GM19023 (cell line): ENCODE measurements around the gene PKD2L1.
A peak's percentile ranks its signal among the peaks of the same experiment; 100 is the strongest.

ENCODE experiments used
- ATAC-seq: cut with Tn5 transposase; IDR thresholded peaks from one replicate; pipeline ENCODE4 v1.9.1; 2021; ENCODE audit warnings: mild to moderate bottlenecking, moderate library complexity; ENCODE audit not compliant: unreplicated experiment

The PKD2L1 gene

GRCh38 chr10:100356067-100357017 is 26.3 kb upstream of the PKD2L1 start:
- no peak for ATAC-seq

GRCh38 chr10:100355086-100355485 is 25.1 kb upstream of the PKD2L1 start:
- no peak for ATAC-seq

- ATAC-seq, result no peak
Measured at GRCh38 chr10:100353770-100354485, 23.9 kb upstream of the PKD2L1 start.

- ATAC-seq, result no peak
Measured at GRCh38 chr10:100350914-100351485, 21.0 kb upstream of the PKD2L1 start.

- no peak for ATAC-seq
Measured at GRCh38 chr10:100349672-100350071, 19.6 kb upstream of the PKD2L1 start.

DNA sequence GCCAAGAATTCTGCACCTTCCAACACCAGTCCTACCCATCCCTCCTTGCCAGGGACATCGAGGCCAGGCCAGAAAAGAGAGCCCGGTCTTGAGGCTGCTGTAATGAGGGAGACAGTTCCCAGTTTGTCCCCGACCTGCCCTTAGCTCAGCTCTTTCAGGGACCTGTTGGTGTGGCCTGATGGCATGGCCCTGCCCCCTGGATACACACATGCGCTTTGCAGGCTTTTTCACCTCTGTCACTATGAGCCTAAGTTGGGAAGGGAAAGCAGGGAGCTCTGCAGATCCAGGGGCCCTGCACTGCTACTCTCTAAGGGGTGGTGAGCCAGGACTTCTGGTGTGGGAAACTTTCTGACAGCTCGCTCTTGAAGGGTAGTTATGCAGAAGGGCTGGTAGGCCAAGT is 19.1 kb upstream of the PKD2L1 start:
- ATAC-seq, result no peak

- no peak for ATAC-seq
Measured at GRCh38 chr10:100348389-100348927, 18.4 kb upstream of the PKD2L1 start.

- ATAC-seq, result peak; percentile 6
Measured at GRCh38 chr10:100347568-100348195, 17.7 kb upstream of the PKD2L1 start.

DNA sequence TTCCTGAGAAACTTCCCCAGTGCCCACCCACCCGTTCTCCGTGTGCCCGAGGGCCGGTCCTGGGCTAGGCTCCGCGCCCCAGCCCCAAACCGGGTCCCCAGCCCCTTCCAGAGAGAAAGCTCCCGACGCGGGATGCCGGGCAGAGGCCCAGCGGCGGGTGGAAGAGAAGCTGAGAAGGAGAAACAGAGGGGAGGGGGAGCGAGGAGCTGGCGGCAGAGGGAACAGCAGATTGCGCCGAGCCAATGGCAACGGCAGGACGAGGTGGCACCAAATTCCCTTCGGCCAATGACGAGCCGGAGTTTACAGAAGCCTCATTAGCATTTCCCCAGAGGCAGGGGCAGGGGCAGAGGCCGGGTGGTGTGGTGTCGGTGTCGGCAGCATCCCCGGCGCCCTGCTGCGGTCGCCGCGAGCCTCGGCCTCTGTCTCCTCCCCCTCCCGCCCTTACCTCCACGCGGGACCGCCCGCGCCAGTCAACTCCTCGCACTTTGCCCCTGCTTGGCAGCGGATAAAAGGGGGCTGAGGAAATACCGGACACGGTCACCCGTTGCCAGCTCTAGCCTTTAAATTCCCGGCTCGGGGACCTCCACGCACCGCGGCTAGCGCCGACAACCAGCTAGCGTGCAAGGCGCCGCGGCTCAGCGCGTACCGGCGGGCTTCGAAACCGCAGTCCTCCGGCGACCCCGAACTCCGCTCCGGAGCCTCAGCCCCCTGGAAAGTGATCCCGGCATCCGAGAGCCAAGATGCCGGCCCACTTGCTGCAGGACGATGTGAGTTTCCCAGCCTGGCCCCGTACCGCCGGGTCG is 16.9 kb upstream of the PKD2L1 start, which contains the start of gene SCD:
Gene SCD (plus strand): TSS at position 469 of the 803 bp plus-strand sequence. CDS start 272 bp downstream, at position 741.
- peak; percentile 90 for ATAC-seq

- peak; percentile 62 for ATAC-seq
Measured at GRCh38 chr10:100346351-100346764, 16.3 kb upstream of the PKD2L1 start.

GRCh38 chr10:100345570-100346330 is 15.7 kb upstream of the PKD2L1 start:
- ATAC-seq, result no peak

DNA sequence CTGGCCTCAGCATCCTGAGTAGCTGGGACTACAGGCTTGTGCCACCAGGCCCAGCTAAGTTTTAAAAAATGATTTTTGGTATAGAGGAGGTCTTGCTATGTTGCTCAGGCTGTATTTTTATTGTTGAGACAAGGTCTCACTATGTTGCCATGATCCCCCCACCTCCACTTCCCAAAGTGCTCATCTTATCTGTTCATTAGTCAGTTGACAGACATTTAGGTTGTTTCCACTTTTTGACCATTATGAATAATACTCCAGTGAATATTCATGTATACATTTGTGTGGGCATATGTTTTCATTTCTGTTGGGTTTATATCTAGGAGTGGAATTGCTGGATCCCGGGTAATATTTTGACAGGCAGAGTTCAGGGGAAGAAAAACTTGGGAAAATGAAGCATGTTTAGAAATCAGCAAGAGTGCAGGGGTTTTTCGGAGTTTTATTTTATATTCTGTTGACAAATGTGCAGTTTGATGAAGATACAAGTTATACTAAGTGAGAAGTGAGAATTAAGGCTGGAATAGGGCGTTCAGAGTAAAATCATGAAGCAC is 14.3 kb upstream of the PKD2L1 start:
- ATAC-seq, result no peak

DNA sequence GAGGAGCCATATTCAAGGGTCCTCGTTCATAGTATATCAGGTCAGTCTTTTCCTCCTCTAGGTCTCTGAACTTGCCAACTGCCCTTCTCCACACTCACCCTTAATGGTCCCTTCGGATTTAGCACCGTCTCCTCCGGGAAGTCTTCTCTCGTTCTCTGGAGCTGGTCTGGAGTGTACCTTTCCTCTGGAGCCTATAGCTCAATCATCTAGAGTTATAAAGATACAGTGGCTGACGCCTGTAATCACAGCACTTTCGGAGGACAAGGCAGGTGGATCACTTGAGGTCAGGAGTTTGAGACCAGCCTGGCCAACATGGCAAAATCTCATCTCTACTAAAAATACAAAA is 12.6 kb upstream of the PKD2L1 start:
- no peak for ATAC-seq

DNA sequence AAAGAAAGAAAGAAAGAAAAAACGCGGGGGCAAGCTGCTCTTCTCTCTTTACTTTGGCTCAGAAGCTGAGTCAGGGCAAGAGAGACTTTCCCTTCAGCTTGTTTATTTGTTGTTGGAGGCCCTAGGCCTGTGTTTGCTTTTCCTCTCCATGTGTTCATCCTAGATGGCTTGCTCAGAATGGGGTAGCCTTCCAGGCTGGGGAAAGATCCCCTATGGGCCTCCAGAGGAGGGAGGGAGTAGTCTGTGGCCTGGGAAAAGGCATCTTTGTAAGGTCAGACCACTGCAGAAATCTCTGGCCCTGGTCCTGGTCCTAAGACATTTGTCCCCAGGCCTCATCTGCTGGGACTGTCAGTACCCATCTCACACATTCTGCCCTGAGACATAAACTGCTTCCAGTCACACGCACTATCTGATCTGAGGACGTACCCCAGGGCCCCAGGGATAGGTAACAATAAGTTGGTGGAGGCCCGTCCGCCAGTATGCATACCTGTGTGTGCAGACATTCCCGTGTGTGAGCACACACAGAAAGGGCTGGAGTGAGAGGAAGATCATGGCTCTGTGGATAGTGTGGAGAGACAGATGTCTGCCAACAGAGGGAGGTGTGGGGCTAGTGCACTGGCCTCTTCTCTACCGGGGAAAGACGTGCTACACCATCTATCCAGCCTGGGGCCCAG is 12.1 kb upstream of the PKD2L1 start:
- no peak for ATAC-seq

DNA sequence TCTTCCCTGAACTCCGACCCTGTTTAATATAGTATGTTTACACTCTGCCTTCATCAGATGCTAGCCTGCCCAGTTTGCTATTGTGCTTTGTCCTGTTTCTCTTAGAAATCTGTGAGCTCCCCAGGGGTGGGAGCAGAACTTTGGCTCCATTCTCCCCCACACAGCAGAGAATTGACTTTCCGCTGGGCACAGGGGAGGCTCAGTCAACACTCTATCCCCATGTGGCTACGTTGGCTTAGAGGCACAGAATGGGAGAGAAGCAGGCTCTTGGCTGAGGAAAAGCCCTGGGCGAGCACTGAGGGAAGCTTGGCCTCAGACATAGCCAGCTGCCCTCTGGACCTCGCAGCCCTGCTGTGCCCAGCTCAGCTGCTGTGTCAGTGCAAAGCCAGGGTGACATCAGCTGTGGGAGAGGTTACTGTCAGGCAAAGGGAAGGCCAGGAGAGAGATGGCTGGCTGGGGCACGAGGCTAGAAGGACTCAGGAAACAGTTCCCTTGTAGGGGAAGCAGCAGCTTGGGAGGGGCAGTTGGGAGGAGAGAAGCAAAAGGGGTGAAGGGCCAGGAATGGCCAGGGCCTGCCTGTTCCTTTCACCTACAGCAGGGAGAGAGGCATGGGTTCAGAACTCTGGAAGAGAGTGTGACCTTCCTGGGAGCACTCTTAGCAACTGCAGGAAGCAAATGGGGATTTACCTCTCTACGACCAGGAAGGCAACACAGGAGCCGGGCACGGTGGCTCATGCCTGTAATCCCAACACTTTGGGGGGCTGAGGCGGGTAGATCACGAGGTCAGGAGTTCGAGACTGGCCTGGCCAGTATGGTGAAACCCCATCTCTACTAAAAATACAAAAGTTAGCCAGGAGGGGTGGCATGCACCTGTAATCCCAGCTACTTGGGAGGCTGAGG is 11.2 kb upstream of the PKD2L1 start:
- no peak for ATAC-seq

DNA sequence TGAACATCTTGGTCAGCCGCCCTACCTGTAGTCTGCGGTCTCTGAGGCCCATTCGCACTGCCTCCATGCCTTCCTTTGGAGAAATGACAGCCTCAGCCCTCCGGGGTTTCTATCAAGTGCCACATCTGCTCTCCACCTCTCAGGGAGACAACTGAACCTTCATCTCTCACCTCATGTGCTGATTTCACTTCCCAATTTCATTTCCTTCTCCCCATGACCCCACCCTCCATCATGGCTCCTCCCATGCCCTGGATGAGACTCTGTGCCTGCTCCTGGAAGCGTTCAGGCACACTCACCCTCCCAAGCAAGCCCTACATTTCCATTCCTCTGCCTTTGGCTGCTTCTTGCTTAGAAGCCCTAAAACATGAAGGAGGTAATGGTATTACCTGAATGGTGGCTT is 9.2 kb upstream of the PKD2L1 start:
- no peak for ATAC-seq

- no peak for ATAC-seq
Measured at GRCh38 chr10:100338434-100339036, 8.5 kb upstream of the PKD2L1 start.
